Suprapubic skin (tissue), 4 donors: ENCODE data around the gene ZBTB20.

Source experiments
- EP300 ChIP-seq: sonication (generic); formaldehyde crosslinking; IDR thresholded peaks from one replicate; pipeline ENCODE4 v1.6.1; 2017; ENCODE audit warnings: antibody characterized with exemption
- POLR2A ChIP-seq, 2 donors: fragments of 450-650 bp; IDR thresholded peaks; one replicate each; pipeline ENCODE4 v1.6.1; 2017; ENCODE audit warnings: antibody characterized with exemption in 2 of 2, mild to moderate bottlenecking in 2 of 2, moderate library complexity in 2 of 2
- POLR2AphosphoS5 ChIP-seq, 3 donors: sonication (generic); formaldehyde crosslinking; IDR thresholded peaks; one replicate each; pipeline ENCODE4 v1.6.1; 2017; ENCODE audit warnings: antibody characterized with exemption in 3 of 3
- TF ChIP-seq, protein P1 (sequence below), 2 donors: fragments of 200-600 bp in 1 of 2; fragments of 450-650 bp in 1 of 2; sonication (generic) in 1 of 2; IDR thresholded peaks; one replicate each; pipeline ENCODE4 v1.5.1; 2016 to 2019; ENCODE audit warnings: antibody characterized with exemption in 2 of 2, mild to moderate bottlenecking in 1 of 2, moderate library complexity in 1 of 2

DNA sequence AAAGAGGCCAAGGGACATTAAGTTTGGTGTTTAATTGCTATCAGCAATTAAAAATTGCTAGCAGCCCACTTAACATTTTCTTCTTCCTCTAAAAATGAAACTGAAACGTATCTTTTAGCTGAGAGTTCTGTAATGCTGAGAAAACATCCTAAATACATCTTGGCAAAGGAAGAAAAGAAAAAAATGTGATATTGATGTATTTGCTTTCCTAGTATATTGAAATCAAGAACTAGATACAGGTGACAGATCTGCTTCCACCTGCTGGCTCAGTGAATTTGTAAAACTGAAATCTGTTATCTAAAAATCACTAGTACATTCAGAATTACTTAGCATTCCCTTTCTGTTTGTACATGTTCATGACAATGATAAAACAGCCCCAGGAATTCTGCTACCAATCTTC lies 283.2 kb downstream of the ZBTB20 start:
- TF ChIP-seq POLR2A (IDR thresholded peaks at IDR 0.05) (no peak), EP300 (no peak), POLR2AphosphoS5 (IDR thresholded peaks at IDR 0.05) (no peak)
- TF ChIP-seq, protein P1, sequence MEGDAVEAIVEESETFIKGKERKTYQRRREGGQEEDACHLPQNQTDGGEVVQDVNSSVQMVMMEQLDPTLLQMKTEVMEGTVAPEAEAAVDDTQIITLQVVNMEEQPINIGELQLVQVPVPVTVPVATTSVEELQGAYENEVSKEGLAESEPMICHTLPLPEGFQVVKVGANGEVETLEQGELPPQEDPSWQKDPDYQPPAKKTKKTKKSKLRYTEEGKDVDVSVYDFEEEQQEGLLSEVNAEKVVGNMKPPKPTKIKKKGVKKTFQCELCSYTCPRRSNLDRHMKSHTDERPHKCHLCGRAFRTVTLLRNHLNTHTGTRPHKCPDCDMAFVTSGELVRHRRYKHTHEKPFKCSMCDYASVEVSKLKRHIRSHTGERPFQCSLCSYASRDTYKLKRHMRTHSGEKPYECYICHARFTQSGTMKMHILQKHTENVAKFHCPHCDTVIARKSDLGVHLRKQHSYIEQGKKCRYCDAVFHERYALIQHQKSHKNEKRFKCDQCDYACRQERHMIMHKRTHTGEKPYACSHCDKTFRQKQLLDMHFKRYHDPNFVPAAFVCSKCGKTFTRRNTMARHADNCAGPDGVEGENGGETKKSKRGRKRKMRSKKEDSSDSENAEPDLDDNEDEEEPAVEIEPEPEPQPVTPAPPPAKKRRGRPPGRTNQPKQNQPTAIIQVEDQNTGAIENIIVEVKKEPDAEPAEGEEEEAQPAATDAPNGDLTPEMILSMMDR (IDR thresholded peaks at IDR 0.05) = no peak
